Measurements from ENCODE around the gene FN1. TPM values are rescaled to one million over a fixed set of nuclear protein-coding genes. Genes with fewer than 3 reads are reported as not detected.

FN1 gene
- total and polyA plus RNA-seq, 3 donors from 2014 or later: 36.8 to 245 (median 66.3) TPM

GRCh38 chr2:215347878-215348277 is 88.0 kb downstream of the FN1 start:
- H3K27ac ChIP-seq: no peak overlapping the region
- DNase-seq: no peak
- no peaks in the 10 kb centered on the region for H3K4me1 ChIP-seq
- no peak overlapping the region for H3K4me3 ChIP-seq
- TF ChIP-seq CTCF (IDR thresholded peaks at IDR 0.05) (no peak), POLR2A (IDR thresholded peaks at IDR 0.05) (no peak)
- no peaks in the 10 kb centered on the region for H3K36me3 ChIP-seq (ENCODE audit: low read depth, missing control alignments)
- H3K27me3 ChIP-seq: no peaks in the 10 kb centered on the region
- no peaks in the 10 kb centered on the region for H3K9me3 ChIP-seq
- intact Hi-C loops (cut with DNase I; ENCODE audit: low total_unique reads): no loop called here

- Histone ChIP-seq H3K4me1 (no peaks in the 10 kb centered on the region), H3K27ac (no peak overlapping the region), H3K9me3 (no peaks in the 10 kb centered on the region), H3K27me3 (no peaks in the 10 kb centered on the region), H3K4me3 (no peak overlapping the region), H3K36me3 (ENCODE audit: low read depth, missing control alignments) (no peaks in the 10 kb centered on the region)
- TF ChIP-seq POLR2A (IDR thresholded peaks at IDR 0.05) (no peak), CTCF (IDR thresholded peaks at IDR 0.05) (no peak)
- intact Hi-C loops (cut with DNase I; ENCODE audit: low total_unique reads): no loop called here
- WGBS, 2 donors: 93 to 96% methylated on average over 7 of the region's 7 CpGs
- no peak for DNase-seq
Measured at GRCh38 chr2:215338883-215339679, 96.8 kb downstream of the FN1 start.

- Histone ChIP-seq H3K36me3 (ENCODE audit: low read depth, missing control alignments) (no peaks in the 10 kb centered on the region), H3K9me3 (no peaks in the 10 kb centered on the region), H3K4me1 (no peaks in the 10 kb centered on the region), H3K27me3 (no peaks in the 10 kb centered on the region), H3K4me3 (no peak overlapping the region), H3K27ac (no peak overlapping the region)
- WGBS, 2 donors: 95 to 97% methylated on average over 5 of the region's 5 CpGs
- no peak for TF ChIP-seq CTCF (IDR thresholded peaks at IDR 0.05)
- TF ChIP-seq POLR2A (IDR thresholded peaks at IDR 0.05): no peak
- DNase-seq: no peak
- intact Hi-C loops (cut with DNase I; ENCODE audit: low total_unique reads): no loop called here
Measured at GRCh38 chr2:215332872-215333595, 102.8 kb downstream of the FN1 start.

DNA sequence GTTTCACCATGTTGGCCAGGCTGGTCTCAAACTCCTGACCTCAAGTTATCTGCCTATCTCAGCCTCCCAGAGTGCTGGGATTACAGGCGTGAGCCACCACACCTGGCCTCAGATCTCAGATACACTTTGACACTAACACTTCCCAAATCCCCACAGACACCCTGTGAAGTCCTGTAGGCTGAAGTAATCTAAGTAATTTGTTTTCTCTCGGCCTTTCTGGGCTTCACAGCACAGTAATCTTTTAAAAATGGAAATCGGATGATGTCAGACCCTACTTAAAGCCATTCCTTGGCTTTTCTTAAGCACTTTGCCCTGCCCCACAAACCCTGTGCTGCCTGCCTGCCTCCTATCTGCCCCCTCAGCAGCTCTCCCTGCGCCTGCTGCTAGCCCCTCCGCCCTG is 107.8 kb downstream of the FN1 start:
- no peaks in the 10 kb centered on the region for H3K9me3 ChIP-seq
- no peak overlapping the region for H3K4me3 ChIP-seq
- H3K36me3 ChIP-seq (ENCODE audit: low read depth, missing control alignments): no peaks in the 10 kb centered on the region
- 90 to 93% methylated on average over 5 of the region's 5 CpGs for WGBS, 2 donors
- no peaks in the 10 kb centered on the region for H3K4me1 ChIP-seq
- intact Hi-C loops (cut with DNase I; ENCODE audit: low total_unique reads): no loop called here
- no peaks in the 10 kb centered on the region for H3K27me3 ChIP-seq
- no peak overlapping the region for H3K27ac ChIP-seq
- no peak for DNase-seq
- TF ChIP-seq POLR2A (IDR thresholded peaks at IDR 0.05): no peak
- TF ChIP-seq CTCF (IDR thresholded peaks at IDR 0.05): no peak

All from testis (tissue), 3 donors.